Bronchial epithelial cell (primary cell): ENCODE measurements around the gene CCDC102A. TPM values are rescaled to one million over a fixed set of nuclear protein-coding genes. Genes with fewer than 3 reads are reported as not detected.

Experiments
- DNase-seq: peaks from one replicate; pipeline ENCODE4 v3.0.0-alpha.2; 2010; ENCODE audit warnings: low read depth
- FAIRE-seq: peaks from 2 replicates; lab custom pipeline; 2011; peaks lifted over from hg19 to GRCh38; lab: Jason Lieb, UNC
- H3K27me3 ChIP-seq: 2 replicates; pipeline ENCODE4 v1.5.1; 2011; ENCODE audit warnings: low read length; ENCODE audit not compliant: control insufficient read depth, insufficient read depth
- H3K36me3 ChIP-seq: 2 replicates; pipeline ENCODE4 v1.5.1; 2011; ENCODE audit warnings: low read length; ENCODE audit not compliant: control insufficient read depth, insufficient read depth
- H3K4me3 ChIP-seq: 2 replicates; pipeline ENCODE4 v1.5.1; 2011; ENCODE audit warnings: mild to moderate bottlenecking, low read depth, low read length, control low read depth
- total RNA-seq: library from RNA; depleted of rRNA; stranded (reverse); fragments of >200 nt; gene quantifications from 2 replicates; pipeline ENCODE4 v1.2.1, GENCODE V29; 2014
- TF ChIP-seq, protein P1 (sequence below): IDR thresholded peaks from 2 replicates; pipeline ENCODE4 v1.5.1; 2011; ENCODE audit warnings: mild to moderate bottlenecking, moderate library complexity, low read length, control low read depth, inconsistent platforms; ENCODE audit not compliant: insufficient read depth, severe bottlenecking

Gene CCDC102A
- total RNA-seq, 1 donor from 2014 or later = 2.1 TPM

- Histone ChIP-seq H3K27me3 (no peaks in the 10 kb centered on the region), H3K4me3 (no peak overlapping the region), H3K36me3 (no peaks in the 10 kb centered on the region)
- no peak for FAIRE-seq
- no peak for DNase-seq
- TF ChIP-seq, protein P1, sequence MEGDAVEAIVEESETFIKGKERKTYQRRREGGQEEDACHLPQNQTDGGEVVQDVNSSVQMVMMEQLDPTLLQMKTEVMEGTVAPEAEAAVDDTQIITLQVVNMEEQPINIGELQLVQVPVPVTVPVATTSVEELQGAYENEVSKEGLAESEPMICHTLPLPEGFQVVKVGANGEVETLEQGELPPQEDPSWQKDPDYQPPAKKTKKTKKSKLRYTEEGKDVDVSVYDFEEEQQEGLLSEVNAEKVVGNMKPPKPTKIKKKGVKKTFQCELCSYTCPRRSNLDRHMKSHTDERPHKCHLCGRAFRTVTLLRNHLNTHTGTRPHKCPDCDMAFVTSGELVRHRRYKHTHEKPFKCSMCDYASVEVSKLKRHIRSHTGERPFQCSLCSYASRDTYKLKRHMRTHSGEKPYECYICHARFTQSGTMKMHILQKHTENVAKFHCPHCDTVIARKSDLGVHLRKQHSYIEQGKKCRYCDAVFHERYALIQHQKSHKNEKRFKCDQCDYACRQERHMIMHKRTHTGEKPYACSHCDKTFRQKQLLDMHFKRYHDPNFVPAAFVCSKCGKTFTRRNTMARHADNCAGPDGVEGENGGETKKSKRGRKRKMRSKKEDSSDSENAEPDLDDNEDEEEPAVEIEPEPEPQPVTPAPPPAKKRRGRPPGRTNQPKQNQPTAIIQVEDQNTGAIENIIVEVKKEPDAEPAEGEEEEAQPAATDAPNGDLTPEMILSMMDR = no peak
These were observed 779 bp upstream of the CCDC102A start for GRCh38 chr16:57537194-57537505.

DNA sequence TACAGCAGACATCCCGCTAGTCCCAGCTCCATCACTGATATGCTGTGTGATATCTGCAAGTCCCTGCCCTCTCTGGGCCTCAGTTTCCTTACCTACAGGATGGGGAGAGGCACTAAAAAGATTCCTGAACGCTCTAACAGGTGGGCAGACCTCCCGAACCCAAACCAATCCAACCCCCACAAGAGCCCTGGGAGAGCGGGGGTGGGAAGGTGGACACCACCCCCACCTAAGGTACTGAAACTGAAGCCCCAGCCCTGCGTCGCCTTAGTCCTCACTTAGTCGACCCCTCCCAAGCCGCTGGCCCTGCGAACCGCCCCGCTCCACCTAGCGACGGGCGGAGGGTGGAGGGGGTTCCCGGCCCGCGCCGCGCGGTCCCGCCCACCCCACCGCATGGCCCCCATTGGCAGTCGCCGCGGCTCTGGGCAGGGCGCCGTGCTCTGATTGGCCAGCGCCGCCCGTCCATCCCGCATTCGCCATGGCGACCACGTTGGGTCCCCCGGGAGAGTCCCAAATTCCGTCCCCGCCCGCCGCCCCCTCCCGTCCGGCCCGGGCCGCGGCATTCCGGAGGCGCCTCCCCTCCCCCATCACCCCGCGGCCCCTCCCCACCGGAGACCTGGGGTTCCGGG is 578 bp downstream of the CCDC102A start:
- TF ChIP-seq, protein P1 = no peak
- FAIRE-seq (no peak), DNase-seq (peak; percentile 74)
- Histone ChIP-seq H3K27me3 (no peaks in the 10 kb centered on the region), H3K36me3 (no peaks in the 10 kb centered on the region), H3K4me3 (peak overlapping the region; percentile 58)

GRCh38 chr16:57534881-57535658 is 1.3 kb downstream of the CCDC102A start:
- FAIRE-seq (no peak), DNase-seq (no peak)
- Histone ChIP-seq H3K27me3 (no peaks in the 10 kb centered on the region), H3K4me3 (peak overlapping the region; percentile 58), H3K36me3 (no peaks in the 10 kb centered on the region)
- TF ChIP-seq, protein P1 = no peak

GRCh38 chr16:57534337-57534880 is 2.0 kb downstream of the CCDC102A start:
- FAIRE-seq (peak; percentile 50), DNase-seq (no peak)
- Histone ChIP-seq H3K4me3 (no peak overlapping the region), H3K36me3 (no peaks in the 10 kb centered on the region), H3K27me3 (no peaks in the 10 kb centered on the region)
- TF ChIP-seq, protein P1 = no peak

- TF ChIP-seq, protein P1 = no peak
- Histone ChIP-seq H3K36me3 (no peaks in the 10 kb centered on the region), H3K27me3 (no peaks in the 10 kb centered on the region), H3K4me3 (no peak overlapping the region)
- FAIRE-seq (peak; percentile 95), DNase-seq (no peak)
These were observed 2.7 kb downstream of the CCDC102A start for GRCh38 chr16:57533431-57534336.
